Duodenal mucosa (tissue), 2 donors: Measurements from ENCODE around the gene HIC2.

Source experiments
- H3K27ac ChIP-seq: one replicate; pipeline ENCODE4 v1.7.0; 2013; ENCODE audit warnings: low read depth, low read length
- H3K27me3 ChIP-seq, 2 donors: one replicate each; pipeline ENCODE4 v1.7.0; 2013; ENCODE audit warnings: low read length in 2 of 2, control low read depth in 1 of 2; ENCODE audit not compliant: insufficient read depth in 2 of 2, control insufficient read depth in 1 of 2
- H3K36me3 ChIP-seq, 2 donors: one replicate each; pipeline ENCODE4 v1.7.0; 2013; ENCODE audit warnings: low read length in 2 of 2, control low read depth in 1 of 2; ENCODE audit not compliant: insufficient read depth in 2 of 2, control insufficient read depth in 1 of 2
- H3K4me1 ChIP-seq, 2 donors: one replicate each; pipeline ENCODE4 v1.7.0; 2013; ENCODE audit warnings: low read length in 2 of 2, control low read depth in 1 of 2; ENCODE audit not compliant: insufficient read depth in 2 of 2, control insufficient read depth in 1 of 2
- H3K4me3 ChIP-seq, 2 donors: one replicate each; pipeline ENCODE4 v1.7.0; 2013; ENCODE audit warnings: low read length in 2 of 2, low read depth in 1 of 2
- H3K9ac ChIP-seq, 2 donors: one replicate each; pipeline ENCODE4 v1.7.0; 2013; ENCODE audit warnings: low read length in 2 of 2, low read depth in 1 of 2
- H3K9me3 ChIP-seq, 2 donors: one replicate each; pipeline ENCODE4 v1.7.0; 2013; ENCODE audit warnings: low read length in 2 of 2, control low read depth in 1 of 2; ENCODE audit not compliant: control insufficient read depth in 1 of 2

HIC2 gene

GRCh38 chr22:21444701-21445436 is 27.7 kb downstream of the HIC2 start:
- Histone ChIP-seq H3K4me1 (no peaks in the 10 kb centered on the region), H3K27ac (no peak overlapping the region), H3K9me3 (no peaks in the 10 kb centered on the region), H3K9ac (no peak overlapping the region), H3K4me3 (no peak overlapping the region), H3K36me3 (peaks cover 0 to 20% of the 10 kb centered on the region in 2 donors), H3K27me3 (no peaks in the 10 kb centered on the region)

GRCh38 chr22:21445437-21446127 is 28.4 kb downstream of the HIC2 start:
- Histone ChIP-seq H3K9me3 (no peaks in the 10 kb centered on the region), H3K4me3 (no peak overlapping the region), H3K9ac (no peak overlapping the region), H3K4me1 (no peaks in the 10 kb centered on the region), H3K27me3 (no peaks in the 10 kb centered on the region), H3K36me3 (peaks cover 3 to 20% of the 10 kb centered on the region in 2 donors), H3K27ac (no peak overlapping the region)

GRCh38 chr22:21446128-21446826 is 29.1 kb downstream of the HIC2 start:
- H3K4me1 ChIP-seq, result no peaks in the 10 kb centered on the region
- H3K9me3 ChIP-seq, result no peaks in the 10 kb centered on the region
- H3K4me3 ChIP-seq, result no peak overlapping the region
- H3K9ac ChIP-seq, result no peak overlapping the region
- H3K27ac ChIP-seq, result no peak overlapping the region
- peaks cover 3 to 20% of the 10 kb centered on the region in 2 donors for H3K36me3 ChIP-seq
- H3K27me3 ChIP-seq, result no peaks in the 10 kb centered on the region

- H3K27me3 ChIP-seq, result no peaks in the 10 kb centered on the region
- peaks cover 3 to 20% of the 10 kb centered on the region in 2 donors for H3K36me3 ChIP-seq
- H3K27ac ChIP-seq, result no peak overlapping the region
- H3K4me3 ChIP-seq, result no peak overlapping the region
- no peaks in the 10 kb centered on the region for H3K4me1 ChIP-seq
- H3K9me3 ChIP-seq, result no peaks in the 10 kb centered on the region
- H3K9ac ChIP-seq, result no peak overlapping the region
These were observed 29.9 kb downstream of the HIC2 start for GRCh38 chr22:21446827-21447690.

- Histone ChIP-seq H3K4me1 (no peaks in the 10 kb centered on the region), H3K36me3 (peaks cover 3 to 20% of the 10 kb centered on the region in 2 donors), H3K27me3 (no peaks in the 10 kb centered on the region), H3K4me3 (no peak overlapping the region), H3K9me3 (no peaks in the 10 kb centered on the region), H3K27ac (no peak overlapping the region), H3K9ac (no peak overlapping the region)
These were observed 30.7 kb downstream of the HIC2 start for GRCh38 chr22:21447694-21448402.

- Histone ChIP-seq H3K4me3 (no peak overlapping the region), H3K4me1 (no peaks in the 10 kb centered on the region), H3K36me3 (peaks cover 3 to 20% of the 10 kb centered on the region in 2 donors), H3K9me3 (no peaks in the 10 kb centered on the region), H3K9ac (no peak overlapping the region), H3K27me3 (no peaks in the 10 kb centered on the region), H3K27ac (no peak overlapping the region)
These were observed 31.7 kb downstream of the HIC2 start for GRCh38 chr22:21448627-21449416.

- Histone ChIP-seq H3K4me1 (no peaks in the 10 kb centered on the region), H3K27ac (no peak overlapping the region), H3K36me3 (peaks cover 3 to 16% of the 10 kb centered on the region in 2 donors), H3K27me3 (no peaks in the 10 kb centered on the region), H3K9me3 (no peaks in the 10 kb centered on the region), H3K9ac (no peak overlapping the region), H3K4me3 (no peak overlapping the region)
These were observed 32.6 kb downstream of the HIC2 start for GRCh38 chr22:21449531-21450319.

GRCh38 chr22:21450320-21450831 is 33.2 kb downstream of the HIC2 start:
- Histone ChIP-seq H3K27ac (no peak overlapping the region), H3K27me3 (no peaks in the 10 kb centered on the region), H3K36me3 (peaks cover 3 to 12% of the 10 kb centered on the region in 2 donors), H3K4me1 (no peaks in the 10 kb centered on the region), H3K9me3 (no peaks in the 10 kb centered on the region), H3K9ac (no peak overlapping the region), H3K4me3 (no peak overlapping the region)
